NT2/D1 (cell line): ENCODE results near the gene NUTM2B.
"Not testable (repeated sequence)": the region's sequence is repeated elsewhere in the genome, so short reads cannot be mapped to it uniquely, and the experiment has no call there.

ENCODE experiments used
- DNase-seq: peaks from one replicate; pipeline ENCODE4 v3.0.0-alpha.2; 2011; ENCODE audit warnings: low read depth, low spot score
- H3K27me3 ChIP-seq: 2 replicates; pipeline ENCODE4 v1.6.0; 2011; ENCODE audit warnings: mild to moderate bottlenecking; ENCODE audit not compliant: insufficient read length, insufficient read depth
- H3K36me3 ChIP-seq: 2 replicates; pipeline ENCODE4 v1.6.1; 2011; ENCODE audit warnings: mild to moderate bottlenecking, low read length, mixed read lengths; ENCODE audit not compliant: insufficient read depth, insufficient read length
- H3K4me1 ChIP-seq: 2 replicates; pipeline ENCODE4 v1.5.1; 2011; ENCODE audit not compliant: insufficient read depth, insufficient read length
- H3K4me3 ChIP-seq: 2 replicates; pipeline ENCODE4 v1.5.1; 2011; ENCODE audit warnings: low read depth; ENCODE audit not compliant: insufficient read length
- H3K9ac ChIP-seq: 2 replicates; pipeline ENCODE4 v1.6.0; 2011; ENCODE audit warnings: low read depth; ENCODE audit not compliant: insufficient read length
- H3K9me3 ChIP-seq: 2 replicates; pipeline ENCODE4 v1.5.1; 2011; ENCODE audit warnings: mild to moderate bottlenecking, low read length; ENCODE audit not compliant: insufficient read depth

Gene NUTM2B

DNA sequence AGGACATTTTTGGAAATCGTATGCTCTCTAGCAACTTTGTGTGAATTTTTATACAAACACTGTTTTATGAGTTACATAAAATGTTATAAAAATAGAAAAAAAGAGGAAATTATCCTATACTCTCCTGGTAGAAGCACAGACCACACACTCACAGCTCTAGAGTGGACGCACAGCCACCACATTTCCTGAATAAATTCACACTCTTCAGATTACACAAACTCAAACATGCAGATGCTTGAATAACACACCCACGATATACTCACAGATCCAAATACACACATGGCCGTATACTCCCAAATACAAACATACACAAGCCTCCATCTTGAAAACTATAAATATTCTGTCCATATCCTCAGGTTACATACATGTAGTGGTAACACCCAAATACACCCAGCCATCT, 14.2 kb upstream of the NUTM2B start:
- H3K9ac ChIP-seq, H3K4me3 ChIP-seq, H3K9me3 ChIP-seq, DNase-seq, H3K4me1 ChIP-seq, H3K36me3 ChIP-seq, H3K27me3 ChIP-seq: not testable (repeated sequence)

DNA sequence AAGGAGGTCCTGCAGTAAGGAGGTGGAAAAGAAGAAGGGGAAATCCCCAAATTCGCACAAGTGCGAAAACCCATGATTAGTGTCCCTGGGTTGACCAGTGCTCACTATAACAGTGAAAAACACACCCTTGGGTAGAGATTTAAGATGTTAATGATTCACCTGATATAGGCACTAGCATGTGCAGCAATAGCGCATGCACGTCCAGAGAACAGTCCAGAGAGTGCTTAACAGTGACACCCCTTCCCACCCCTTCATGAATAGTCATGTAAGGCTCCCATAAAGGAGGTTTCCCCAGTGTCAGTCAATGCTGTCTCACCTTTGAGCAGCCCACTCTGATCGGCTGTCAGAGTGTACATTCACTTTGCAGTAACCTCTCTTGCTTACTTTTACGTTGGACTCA, 6.4 kb upstream of the NUTM2B start:
- not testable (repeated sequence) for H3K27me3 ChIP-seq, H3K4me3 ChIP-seq, H3K4me1 ChIP-seq, DNase-seq, H3K9me3 ChIP-seq, H3K9ac ChIP-seq, H3K36me3 ChIP-seq

DNA sequence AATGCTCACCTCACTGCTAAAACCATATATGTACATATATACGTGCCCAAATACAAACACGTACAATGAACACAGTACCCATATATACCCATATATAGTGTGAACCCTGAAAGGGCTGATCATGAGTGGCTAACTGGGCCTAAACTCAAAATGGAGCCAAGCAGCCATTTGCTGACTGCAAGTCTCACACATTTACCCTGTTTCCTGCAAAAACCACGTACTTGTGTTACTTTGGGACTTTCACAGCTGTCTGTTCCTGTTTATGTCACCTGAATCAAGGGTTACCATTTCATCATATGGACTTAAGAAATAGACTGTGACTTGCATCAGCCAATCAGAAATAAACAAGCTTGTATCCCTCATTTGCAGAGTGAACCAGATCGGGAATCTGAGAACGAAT, 5.9 kb upstream of the NUTM2B start:
- not testable (repeated sequence) for H3K27me3 ChIP-seq, H3K4me3 ChIP-seq, H3K9ac ChIP-seq, H3K4me1 ChIP-seq, DNase-seq, H3K36me3 ChIP-seq, H3K9me3 ChIP-seq

GRCh38 chr10:79700381-79700944, 2.6 kb upstream of the NUTM2B start:
- not testable (repeated sequence) for H3K9me3 ChIP-seq, DNase-seq, H3K9ac ChIP-seq, H3K4me1 ChIP-seq, H3K4me3 ChIP-seq, H3K36me3 ChIP-seq, H3K27me3 ChIP-seq

DNA sequence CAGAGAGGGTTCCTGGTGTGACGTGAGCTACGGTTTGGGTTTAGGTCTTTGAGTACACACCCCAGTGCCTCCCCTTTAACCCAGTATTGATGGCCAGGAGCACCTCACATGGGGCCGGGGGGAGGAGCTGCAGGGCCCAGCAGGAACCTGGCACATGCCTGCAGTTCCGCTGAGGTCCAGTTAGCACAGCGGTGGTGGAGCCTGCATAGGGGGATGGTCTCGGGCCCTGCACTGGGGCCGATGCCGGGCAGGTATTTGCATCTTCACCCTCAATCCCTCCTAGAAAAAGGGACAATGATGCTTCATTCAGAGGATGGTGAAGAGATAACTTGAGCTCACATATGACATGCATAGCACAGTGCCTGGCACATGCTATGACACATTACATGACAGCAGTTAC, 4.0 kb downstream of the NUTM2B start:
- H3K9me3 ChIP-seq, H3K9ac ChIP-seq, H3K36me3 ChIP-seq, DNase-seq, H3K27me3 ChIP-seq, H3K4me3 ChIP-seq, H3K4me1 ChIP-seq: not testable (repeated sequence)

DNA sequence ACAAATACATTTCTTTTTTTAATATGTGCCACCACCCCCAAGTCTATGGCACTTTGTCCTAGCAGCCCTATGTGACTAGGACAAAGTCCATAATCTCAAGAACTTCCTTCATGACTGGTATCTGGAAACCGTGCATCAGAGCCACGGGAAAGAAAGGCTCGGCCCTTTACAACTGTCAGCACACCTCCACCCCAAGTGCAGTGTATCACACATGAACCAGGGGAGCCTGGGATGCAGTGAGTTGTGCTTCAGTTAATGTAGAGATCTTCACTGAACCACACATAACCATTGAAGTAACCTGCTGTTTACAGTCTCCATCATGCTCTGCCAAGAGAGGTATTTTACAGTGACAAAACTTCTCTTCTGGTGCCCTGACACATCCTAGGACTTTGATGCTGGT, 11.9 kb downstream of the NUTM2B start:
- not testable (repeated sequence) for H3K27me3 ChIP-seq, H3K36me3 ChIP-seq, H3K4me1 ChIP-seq, DNase-seq, H3K9me3 ChIP-seq, H3K9ac ChIP-seq, H3K4me3 ChIP-seq

DNA sequence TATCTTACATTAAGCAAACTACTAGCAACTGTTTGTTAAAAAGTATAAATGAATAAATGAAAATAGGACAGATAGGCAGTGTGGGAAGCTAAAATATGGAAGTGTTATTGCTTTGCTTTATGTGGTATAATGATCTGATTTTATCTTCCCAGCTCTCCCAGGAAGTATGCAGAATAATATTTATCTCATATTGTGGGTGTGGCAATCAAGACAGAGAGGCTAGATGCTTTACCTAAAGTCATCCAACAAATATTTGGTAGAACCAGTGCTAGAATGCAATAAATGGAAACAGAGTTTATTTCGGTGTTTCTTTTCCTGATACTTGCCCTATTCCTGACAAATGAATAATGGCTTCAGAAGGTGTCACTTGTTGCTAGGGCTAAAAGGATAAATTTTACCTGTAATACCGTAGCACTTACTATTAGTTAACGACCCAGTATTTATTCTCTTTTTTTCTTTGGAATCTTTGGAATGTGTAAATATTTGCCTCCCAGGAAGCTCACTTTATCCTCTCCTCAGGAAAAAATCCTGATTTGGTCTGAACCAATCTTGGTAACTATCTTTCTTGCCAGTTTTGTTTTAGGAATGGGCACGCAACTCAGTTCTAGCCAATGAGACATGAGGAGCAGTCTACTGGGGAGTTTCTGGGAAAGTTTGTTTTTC, 14.0 kb downstream of the NUTM2B start:
- not testable (repeated sequence) for H3K36me3 ChIP-seq, DNase-seq, H3K27me3 ChIP-seq, H3K4me3 ChIP-seq, H3K9me3 ChIP-seq, H3K9ac ChIP-seq, H3K4me1 ChIP-seq

DNA sequence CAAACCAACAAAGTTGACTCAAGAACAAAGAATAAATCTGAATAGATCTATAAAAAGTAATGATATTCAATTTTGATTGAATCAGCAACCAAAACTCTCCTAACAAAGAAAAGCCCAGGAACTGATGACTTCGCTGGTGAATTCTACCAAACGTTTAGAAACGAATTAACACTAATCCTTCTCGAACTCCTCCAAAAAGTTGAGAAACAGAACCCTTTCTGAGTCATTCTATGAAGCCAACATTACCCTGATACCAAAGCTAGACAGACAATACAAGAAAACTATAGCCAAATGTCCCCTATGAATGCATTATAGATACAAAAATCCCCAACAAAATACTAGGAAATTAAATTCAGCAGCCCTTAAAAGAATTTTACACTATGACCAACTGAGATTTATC, 17.0 kb downstream of the NUTM2B start:
- not testable (repeated sequence) for H3K27me3 ChIP-seq, H3K9ac ChIP-seq, H3K4me1 ChIP-seq, H3K36me3 ChIP-seq, H3K9me3 ChIP-seq, DNase-seq, H3K4me3 ChIP-seq

DNA sequence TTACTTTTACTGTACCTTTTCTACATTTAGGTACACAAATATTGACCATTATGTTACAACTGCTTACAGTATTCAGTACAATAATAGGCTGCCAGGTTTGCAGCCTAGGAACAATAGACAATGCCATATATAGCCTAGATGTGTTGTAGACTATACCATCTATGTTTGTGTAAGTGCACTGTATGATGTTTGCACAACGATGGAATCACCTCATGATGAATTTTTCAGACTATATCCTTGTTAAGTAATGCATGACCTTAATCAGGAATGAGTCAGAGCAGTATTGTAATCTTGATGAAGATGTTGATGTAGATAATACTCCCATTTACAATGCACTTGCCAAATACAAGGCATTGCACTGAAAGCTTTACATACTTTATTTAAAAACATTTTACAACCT, 23.6 kb downstream of the NUTM2B start:
- not testable (repeated sequence) for H3K27me3 ChIP-seq, H3K9me3 ChIP-seq, DNase-seq, H3K4me1 ChIP-seq, H3K9ac ChIP-seq, H3K4me3 ChIP-seq, H3K36me3 ChIP-seq

- not testable (repeated sequence) for H3K9ac ChIP-seq, DNase-seq, H3K36me3 ChIP-seq, H3K27me3 ChIP-seq, H3K4me1 ChIP-seq, H3K4me3 ChIP-seq, H3K9me3 ChIP-seq
These were observed 41.8 kb downstream of the NUTM2B start for GRCh38 chr10:79744844-79745243.

DNA sequence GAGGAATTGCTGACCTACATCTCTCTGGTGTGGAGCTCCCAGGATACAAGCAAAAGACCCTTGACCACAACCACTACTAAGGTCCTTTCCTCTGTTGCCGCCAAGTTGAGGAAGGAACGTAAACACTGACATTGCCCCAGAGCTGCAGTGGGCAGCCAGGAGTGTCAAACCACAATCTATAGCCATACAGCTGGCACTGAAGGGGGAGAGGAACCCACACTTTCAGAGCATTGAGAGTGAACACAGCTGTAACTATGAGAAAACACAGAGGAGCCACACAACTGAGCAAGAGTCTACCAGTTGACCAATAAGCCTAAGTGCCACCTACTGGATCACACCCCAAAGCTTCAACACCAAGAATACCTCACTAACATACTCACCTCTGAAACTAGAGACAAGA, 45.5 kb downstream of the NUTM2B start:
- H3K4me3 ChIP-seq, H3K4me1 ChIP-seq, DNase-seq, H3K9me3 ChIP-seq, H3K36me3 ChIP-seq, H3K27me3 ChIP-seq, H3K9ac ChIP-seq: not testable (repeated sequence)

- H3K4me3 ChIP-seq, H3K27me3 ChIP-seq, H3K9me3 ChIP-seq, H3K4me1 ChIP-seq, H3K9ac ChIP-seq, DNase-seq, H3K36me3 ChIP-seq: not testable (repeated sequence)
These were observed 50.6 kb downstream of the NUTM2B start for GRCh38 chr10:79753601-79754000.
